Rectal smooth muscle tissue (tissue), 1 donor: ENCODE results near the gene PACSIN3.

ENCODE experiments used
- H3K27ac ChIP-seq: one replicate; pipeline ENCODE4 v1.7.0; 2013; ENCODE audit warnings: low read depth, low read length, inconsistent platforms
- H3K27me3 ChIP-seq: one replicate; pipeline ENCODE4 v1.7.0; 2013; ENCODE audit warnings: low read length; ENCODE audit not compliant: control insufficient read depth, insufficient read depth
- H3K36me3 ChIP-seq: one replicate; pipeline ENCODE4 v1.7.0; 2013; ENCODE audit warnings: low read length; ENCODE audit not compliant: control insufficient read depth, insufficient read depth
- H3K4me1 ChIP-seq: one replicate; pipeline ENCODE4 v1.7.0; 2013; ENCODE audit warnings: low read length; ENCODE audit not compliant: control insufficient read depth, insufficient read depth
- H3K4me3 ChIP-seq: one replicate; pipeline ENCODE4 v1.7.0; 2013; ENCODE audit warnings: low read length
- H3K9ac ChIP-seq: one replicate; pipeline ENCODE4 v1.7.0; 2013; ENCODE audit warnings: low read length

PACSIN3 gene

GRCh38 chr11:47165253-47165840 is 20.9 kb downstream of the PACSIN3 start:
- Histone ChIP-seq H3K27ac (no peak overlapping the region), H3K9ac (no peak overlapping the region), H3K4me1 (no peaks in the 10 kb centered on the region), H3K27me3 (no peaks in the 10 kb centered on the region), H3K36me3 (peaks cover 26% of the 10 kb centered on the region), H3K4me3 (no peak overlapping the region)

GRCh38 chr11:47164321-47164720 is 21.9 kb downstream of the PACSIN3 start:
- Histone ChIP-seq H3K4me3 (no peak overlapping the region), H3K9ac (no peak overlapping the region), H3K4me1 (no peaks in the 10 kb centered on the region), H3K27ac (no peak overlapping the region), H3K36me3 (peaks cover 26% of the 10 kb centered on the region), H3K27me3 (no peaks in the 10 kb centered on the region)

DNA sequence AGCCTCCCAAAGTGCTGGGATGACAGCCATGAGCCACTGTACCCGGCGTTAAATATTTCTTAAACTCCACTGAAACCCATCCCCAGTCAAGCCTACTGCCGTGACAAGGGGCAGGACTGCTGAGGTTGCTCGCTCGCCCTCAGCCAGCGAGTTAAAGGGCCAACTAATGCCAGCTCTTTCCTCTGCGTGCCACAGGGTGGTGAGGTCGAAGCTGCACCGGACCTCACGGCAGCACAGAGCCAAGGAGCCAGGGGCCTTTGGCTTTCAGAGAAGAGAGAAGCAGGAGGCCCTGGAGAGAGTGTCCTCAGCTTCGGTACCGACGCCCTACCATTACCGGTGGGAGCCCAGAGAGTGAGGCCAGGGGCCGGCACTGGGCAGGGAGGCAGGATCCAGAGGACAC is 22.3 kb downstream of the PACSIN3 start:
- H3K4me3 ChIP-seq: no peak overlapping the region
- no peaks in the 10 kb centered on the region for H3K4me1 ChIP-seq
- no peak overlapping the region for H3K9ac ChIP-seq
- no peaks in the 10 kb centered on the region for H3K27me3 ChIP-seq
- no peak overlapping the region for H3K27ac ChIP-seq
- peaks cover 26% of the 10 kb centered on the region for H3K36me3 ChIP-seq

DNA sequence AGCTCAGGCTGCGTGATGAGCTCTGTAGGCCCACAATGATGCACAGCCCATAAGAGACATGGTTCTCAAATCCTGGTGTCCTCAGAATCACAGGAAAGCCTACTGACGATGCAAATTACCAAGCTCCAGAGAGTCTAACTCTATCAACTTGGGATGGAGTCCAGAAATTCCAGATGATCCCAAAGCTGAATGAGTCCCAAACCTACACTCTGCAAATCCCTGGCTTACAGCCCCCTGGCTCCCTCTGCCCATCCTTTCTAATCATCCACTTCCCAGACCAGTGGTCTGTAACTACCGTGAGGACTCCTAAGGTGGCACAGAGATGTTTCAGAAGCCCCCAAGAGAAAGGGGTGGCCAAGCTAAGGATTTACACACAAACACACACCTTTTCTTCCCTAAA is 23.0 kb downstream of the PACSIN3 start:
- H3K27me3 ChIP-seq: no peaks in the 10 kb centered on the region
- no peak overlapping the region for H3K4me3 ChIP-seq
- no peak overlapping the region for H3K9ac ChIP-seq
- H3K27ac ChIP-seq: no peak overlapping the region
- H3K36me3 ChIP-seq: peaks cover 25% of the 10 kb centered on the region
- H3K4me1 ChIP-seq: no peaks in the 10 kb centered on the region

GRCh38 chr11:47162426-47162825 is 23.8 kb downstream of the PACSIN3 start:
- no peaks in the 10 kb centered on the region for H3K27me3 ChIP-seq
- no peak overlapping the region for H3K27ac ChIP-seq
- H3K36me3 ChIP-seq: peaks cover 20% of the 10 kb centered on the region

GRCh38 chr11:47161890-47162289 is 24.3 kb downstream of the PACSIN3 start:
- no peak overlapping the region for H3K4me3 ChIP-seq
- H3K36me3 ChIP-seq: peaks cover 16% of the 10 kb centered on the region
- no peak overlapping the region for H3K27ac ChIP-seq
- no peaks in the 10 kb centered on the region for H3K4me1 ChIP-seq
- H3K9ac ChIP-seq: no peak overlapping the region
- no peaks in the 10 kb centered on the region for H3K27me3 ChIP-seq

More at GRCh38 chr11:47162426-47162825, 23.8 kb downstream of the PACSIN3 start:
- H3K9ac ChIP-seq: no peak overlapping the region
- H3K4me3 ChIP-seq: no peak overlapping the region
- no peaks in the 10 kb centered on the region for H3K4me1 ChIP-seq

DNA sequence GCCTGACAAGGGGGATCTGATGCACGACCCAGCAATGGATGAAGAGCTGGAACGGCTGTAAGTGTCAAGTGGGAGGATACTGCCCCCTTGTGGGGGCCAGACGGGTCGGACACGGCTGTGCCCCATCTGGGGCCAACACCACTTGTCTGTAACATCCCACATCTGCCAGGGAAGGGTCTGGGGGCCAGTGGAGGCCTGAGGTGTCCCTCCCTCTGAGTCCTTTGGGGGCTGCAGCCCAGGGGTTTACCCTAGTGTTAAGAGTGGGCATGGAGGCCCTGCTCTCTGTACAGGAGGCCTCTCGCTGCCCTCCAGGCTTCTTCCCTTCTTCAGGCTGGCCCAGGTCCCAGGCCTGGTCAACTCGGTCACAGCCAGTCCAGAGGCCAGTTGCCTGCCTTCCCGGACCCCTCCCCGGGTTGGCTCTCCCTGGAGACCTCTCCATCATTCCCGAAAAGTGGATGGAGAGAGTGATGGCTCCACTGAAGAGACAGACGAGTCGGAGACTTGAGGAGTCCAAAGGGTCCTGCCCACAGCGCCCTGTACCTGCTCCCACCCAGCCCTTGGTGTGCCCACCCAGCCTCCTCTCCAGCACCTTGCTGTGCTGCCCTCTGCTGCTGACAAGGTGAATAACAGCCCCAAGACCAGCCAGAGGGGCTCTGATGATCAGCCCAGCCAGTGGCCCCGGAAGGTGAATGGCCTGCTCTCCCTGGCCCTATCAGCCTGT is 24.9 kb downstream of the PACSIN3 start:
- H3K27me3 ChIP-seq: no peaks in the 10 kb centered on the region
- H3K36me3 ChIP-seq: peaks cover 10% of the 10 kb centered on the region
- no peak overlapping the region for H3K4me3 ChIP-seq
- H3K27ac ChIP-seq: no peak overlapping the region
- no peak overlapping the region for H3K9ac ChIP-seq
- no peaks in the 10 kb centered on the region for H3K4me1 ChIP-seq

GRCh38 chr11:47160753-47161133 is 25.5 kb downstream of the PACSIN3 start:
- Histone ChIP-seq H3K27ac (no peak overlapping the region), H3K27me3 (no peaks in the 10 kb centered on the region), H3K9ac (no peak overlapping the region), H3K36me3 (peaks cover 6% of the 10 kb centered on the region), H3K4me1 (no peaks in the 10 kb centered on the region), H3K4me3 (no peak overlapping the region)

DNA sequence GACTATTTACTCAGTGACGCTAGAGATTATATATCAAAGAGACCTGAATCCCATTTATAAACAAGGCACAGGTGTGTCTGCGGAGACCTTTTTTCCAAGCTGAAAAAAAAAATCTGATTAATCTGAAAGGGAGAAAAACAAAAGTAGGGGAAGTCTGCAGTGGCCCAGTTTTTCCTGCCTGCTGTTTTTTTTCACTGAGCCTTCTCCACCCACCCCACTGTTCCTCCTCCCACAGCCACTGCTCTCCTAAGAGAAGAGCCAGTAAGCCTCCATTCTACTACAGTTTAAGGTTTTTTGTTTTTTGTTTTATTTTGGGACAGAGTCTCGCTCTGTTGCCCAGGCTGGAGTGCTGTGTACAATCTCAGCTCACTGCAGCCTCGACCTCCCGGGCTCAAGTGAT is 28.0 kb downstream of the PACSIN3 start:
- Histone ChIP-seq H3K4me3 (no peak overlapping the region), H3K36me3 (peaks cover 2% of the 10 kb centered on the region), H3K27ac (no peak overlapping the region), H3K4me1 (no peaks in the 10 kb centered on the region), H3K9ac (no peak overlapping the region), H3K27me3 (no peaks in the 10 kb centered on the region)

DNA sequence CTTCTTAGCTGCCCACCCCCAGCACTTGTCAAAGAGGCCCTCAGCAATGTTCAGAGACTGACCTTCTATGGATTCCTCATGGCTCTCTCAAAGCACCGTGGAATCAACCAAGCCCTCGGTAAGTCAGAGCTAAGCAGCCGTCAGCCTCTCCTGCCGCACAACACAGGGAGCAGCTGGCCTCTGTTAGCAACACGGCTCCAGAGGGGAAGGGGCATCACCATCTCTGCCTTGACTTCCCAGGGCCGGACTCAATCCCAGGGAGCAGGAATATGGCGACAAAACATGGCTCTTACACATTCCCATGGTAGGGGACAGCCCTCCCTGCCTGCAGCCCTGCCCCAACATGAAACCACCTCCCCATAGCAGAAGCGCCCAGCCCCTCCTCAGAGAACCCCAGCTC is 28.4 kb downstream of the PACSIN3 start:
- peaks cover 2% of the 10 kb centered on the region for H3K4me1 ChIP-seq
- H3K27me3 ChIP-seq: no peaks in the 10 kb centered on the region
- H3K4me3 ChIP-seq: no peak overlapping the region
- peaks cover 2% of the 10 kb centered on the region for H3K36me3 ChIP-seq
- H3K27ac ChIP-seq: no peak overlapping the region
- no peak overlapping the region for H3K9ac ChIP-seq

GRCh38 chr11:47156951-47157350 is 29.3 kb downstream of the PACSIN3 start:
- no peak overlapping the region for H3K27ac ChIP-seq
- H3K36me3 ChIP-seq: peaks cover 2% of the 10 kb centered on the region
- H3K9ac ChIP-seq: no peak overlapping the region
- H3K4me1 ChIP-seq: peaks cover 2% of the 10 kb centered on the region
- H3K27me3 ChIP-seq: no peaks in the 10 kb centered on the region
- no peak overlapping the region for H3K4me3 ChIP-seq

DNA sequence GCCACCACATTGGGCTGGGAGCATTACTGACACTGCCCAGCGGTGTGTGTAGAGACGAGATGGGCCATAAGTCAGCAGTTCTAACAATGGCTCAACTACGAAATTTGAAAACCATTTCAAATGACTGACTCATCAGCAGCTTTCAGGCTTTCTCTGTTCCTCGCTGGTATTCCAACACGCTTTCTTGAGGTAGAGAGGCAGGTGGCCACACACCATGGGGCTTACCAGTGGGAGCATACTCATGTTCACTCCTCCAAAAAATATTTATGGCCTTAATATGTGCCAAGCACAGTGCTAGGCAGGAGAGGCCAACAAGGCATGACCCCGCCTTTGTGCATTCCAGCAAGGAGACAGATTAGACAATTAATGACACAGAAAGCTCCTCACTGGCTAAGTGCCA is 29.9 kb downstream of the PACSIN3 start:
- peaks cover 2% of the 10 kb centered on the region for H3K36me3 ChIP-seq
- no peak overlapping the region for H3K9ac ChIP-seq
- no peak overlapping the region for H3K4me3 ChIP-seq
- no peaks in the 10 kb centered on the region for H3K27me3 ChIP-seq
- no peak overlapping the region for H3K27ac ChIP-seq
- peaks cover 2% of the 10 kb centered on the region for H3K4me1 ChIP-seq

- no peaks in the 10 kb centered on the region for H3K27me3 ChIP-seq
- no peak overlapping the region for H3K4me3 ChIP-seq
- no peak overlapping the region for H3K27ac ChIP-seq
- peaks cover 2% of the 10 kb centered on the region for H3K4me1 ChIP-seq
- H3K9ac ChIP-seq: no peak overlapping the region
- peaks cover 2% of the 10 kb centered on the region for H3K36me3 ChIP-seq
These were observed 30.4 kb downstream of the PACSIN3 start for GRCh38 chr11:47155879-47156278.
